GM21528 (cell line): ENCODE measurements around the gene CATSPERD.
A peak's percentile ranks its signal among the peaks of the same experiment; 100 is the strongest.

Source experiments
- ATAC-seq: cut with Tn5 transposase; IDR thresholded peaks from one replicate; pipeline ENCODE4 v1.9.1; 2021; ENCODE audit warnings: mild to moderate bottlenecking, moderate library complexity; ENCODE audit not compliant: unreplicated experiment, low FRiP score

The CATSPERD gene

GRCh38 chr19:5719961-5720790 lies at the start of gene CATSPERD, which contains the start of gene LONP1:
CATSPERD (plus strand) TSS chr19:5720637; CDS start chr19:5720738, 101 bp downstream.
LONP1 (minus strand) TSS chr19:5720146; CDS start chr19:5720132, 14 bp downstream.
- peak; percentile 76 for ATAC-seq

- no peak for ATAC-seq
Measured at GRCh38 chr19:5671600-5671999, 48.8 kb upstream of the CATSPERD start.

- no peak for ATAC-seq
Measured at GRCh38 chr19:5672708-5673459, 47.6 kb upstream of the CATSPERD start.

- ATAC-seq = no peak
Measured at GRCh38 chr19:5673752-5674151, 46.7 kb upstream of the CATSPERD start.

GRCh38 chr19:5674714-5675113 lies 45.7 kb upstream of the CATSPERD start:
- no peak for ATAC-seq

GRCh38 chr19:5676105-5676771 lies 44.2 kb upstream of the CATSPERD start:
- ATAC-seq = no peak

GRCh38 chr19:5676772-5677105 lies 43.7 kb upstream of the CATSPERD start:
- ATAC-seq = no peak

GRCh38 chr19:5677136-5677535 lies 43.3 kb upstream of the CATSPERD start:
- ATAC-seq = no peak

- ATAC-seq = no peak
Measured at GRCh38 chr19:5677580-5677979, 42.9 kb upstream of the CATSPERD start.

- no peak for ATAC-seq
Measured at GRCh38 chr19:5678071-5678718, 42.2 kb upstream of the CATSPERD start.

GRCh38 chr19:5679289-5680083 lies 41.0 kb upstream of the CATSPERD start:
- ATAC-seq = no peak

GRCh38 chr19:5680084-5680436 lies 40.4 kb upstream of the CATSPERD start:
- ATAC-seq = no peak

- peak; percentile 80 for ATAC-seq
Measured at GRCh38 chr19:5680437-5681368, 39.7 kb upstream of the CATSPERD start, which contains the start of the genes HSD11B1L and MICOS13. HSD11B1L (plus strand) TSS chr19:5681027; CDS start chr19:5684833, 3,806 bp downstream. MICOS13 (minus strand) TSS chr19:5680516; CDS start chr19:5680486, 30 bp downstream.

GRCh38 chr19:5681391-5682106 lies 38.9 kb upstream of the CATSPERD start:
- no peak for ATAC-seq

- no peak for ATAC-seq
Measured at GRCh38 chr19:5682107-5682482, 38.3 kb upstream of the CATSPERD start.

GRCh38 chr19:5683177-5683886 lies 37.1 kb upstream of the CATSPERD start:
- ATAC-seq = no peak

GRCh38 chr19:5684694-5685430 lies 35.6 kb upstream of the CATSPERD start:
- ATAC-seq = no peak
